Measurements from ENCODE around the gene PCSK6.

Gene PCSK6

DNA sequence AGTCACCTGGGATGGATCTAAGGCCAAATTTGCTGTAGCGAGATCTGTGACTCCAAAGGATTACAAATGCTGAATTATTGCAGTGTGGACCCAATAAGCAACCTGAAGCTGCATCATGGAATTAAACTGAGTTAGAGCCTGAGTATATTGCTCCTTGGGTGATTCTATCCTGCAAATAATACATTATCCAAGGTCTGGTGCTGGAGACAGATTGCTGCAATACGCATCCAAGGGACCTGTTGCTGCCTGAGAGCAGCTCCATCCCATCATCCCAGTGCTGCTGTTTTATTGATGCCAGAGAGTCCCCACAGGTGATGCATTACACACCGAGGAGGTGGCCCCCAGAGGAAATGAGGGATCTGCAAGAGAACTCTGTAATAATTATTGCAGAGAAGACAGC, 31.6 kb upstream of the PCSK6 start:
- no peaks in the 10 kb centered on the region for H4K20me1 ChIP-seq (ENCODE audit: insufficient read depth, low read length)
- H3K79me2 ChIP-seq (ENCODE audit: low read length): no peaks in the 10 kb centered on the region
- TF ChIP-seq EZH2 (optimal IDR thresholded peaks at IDR 0.05; ENCODE audit: low read depth, low read length) (no peak), EZH2phosphoT487 (IDR thresholded peaks at IDR 0.05; ENCODE audit: low read length) (no peak)
- TF ChIP-seq, protein P1, sequence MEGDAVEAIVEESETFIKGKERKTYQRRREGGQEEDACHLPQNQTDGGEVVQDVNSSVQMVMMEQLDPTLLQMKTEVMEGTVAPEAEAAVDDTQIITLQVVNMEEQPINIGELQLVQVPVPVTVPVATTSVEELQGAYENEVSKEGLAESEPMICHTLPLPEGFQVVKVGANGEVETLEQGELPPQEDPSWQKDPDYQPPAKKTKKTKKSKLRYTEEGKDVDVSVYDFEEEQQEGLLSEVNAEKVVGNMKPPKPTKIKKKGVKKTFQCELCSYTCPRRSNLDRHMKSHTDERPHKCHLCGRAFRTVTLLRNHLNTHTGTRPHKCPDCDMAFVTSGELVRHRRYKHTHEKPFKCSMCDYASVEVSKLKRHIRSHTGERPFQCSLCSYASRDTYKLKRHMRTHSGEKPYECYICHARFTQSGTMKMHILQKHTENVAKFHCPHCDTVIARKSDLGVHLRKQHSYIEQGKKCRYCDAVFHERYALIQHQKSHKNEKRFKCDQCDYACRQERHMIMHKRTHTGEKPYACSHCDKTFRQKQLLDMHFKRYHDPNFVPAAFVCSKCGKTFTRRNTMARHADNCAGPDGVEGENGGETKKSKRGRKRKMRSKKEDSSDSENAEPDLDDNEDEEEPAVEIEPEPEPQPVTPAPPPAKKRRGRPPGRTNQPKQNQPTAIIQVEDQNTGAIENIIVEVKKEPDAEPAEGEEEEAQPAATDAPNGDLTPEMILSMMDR (IDR thresholded peaks at IDR 0.05; ENCODE audit: low read length): no peak
- H3K4me2 ChIP-seq (ENCODE audit: low read depth, low read length): no peak overlapping the region
- no peaks in the 10 kb centered on the region for H3K9me3 ChIP-seq (replicated peaks; ENCODE audit: insufficient read depth, low read length)
- no peaks in the 10 kb centered on the region for H3K4me1 ChIP-seq (ENCODE audit: low read length)
- no peak overlapping the region for H3K9ac ChIP-seq (ENCODE audit: low read length)
- H3K4me3 ChIP-seq (ENCODE audit: low read length): no peak overlapping the region
- DNase-seq: no peak
- H3K9me2 ChIP-seq (replicated peaks; ENCODE audit: insufficient read depth, low read length): no peaks in the 10 kb centered on the region
- H3K27me3 ChIP-seq (replicated peaks; ENCODE audit: insufficient read depth, low read length): no peaks in the 10 kb centered on the region
- H3K36me3 ChIP-seq (replicated peaks; ENCODE audit: insufficient read depth, low read length): no peaks in the 10 kb centered on the region
- H3F3A ChIP-seq (ENCODE audit: insufficient read depth, low read length): no peaks in the 10 kb centered on the region
- H3K27ac ChIP-seq (ENCODE audit: low read length): no peak overlapping the region
- H2AFZ ChIP-seq (ENCODE audit: low read length): no peak overlapping the region

DNA sequence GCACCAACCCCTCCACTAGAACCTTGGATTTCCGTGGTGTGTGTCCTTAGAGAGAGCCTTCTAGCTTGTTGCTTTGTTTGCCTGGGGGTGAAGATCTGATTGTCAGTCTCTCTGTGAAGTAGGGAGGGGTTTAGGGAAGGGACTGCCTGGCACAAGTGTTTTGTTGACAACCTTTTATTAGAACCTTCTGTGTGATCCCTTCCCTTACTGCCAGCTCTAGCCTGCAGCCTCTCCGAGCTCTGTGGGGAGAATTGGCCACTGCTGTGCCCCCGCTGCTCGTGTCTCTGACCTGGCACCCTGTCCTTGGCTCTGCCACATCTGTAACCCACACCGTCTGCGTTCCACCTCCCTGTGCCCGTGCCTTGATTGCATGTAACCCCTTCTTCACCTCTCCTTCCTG, 30.9 kb upstream of the PCSK6 start:
- Histone ChIP-seq H3F3A (ENCODE audit: insufficient read depth, low read length) (no peaks in the 10 kb centered on the region), H2AFZ (ENCODE audit: low read length) (no peak overlapping the region), H3K4me3 (ENCODE audit: low read length) (no peak overlapping the region), H3K9me2 (replicated peaks; ENCODE audit: insufficient read depth, low read length) (no peaks in the 10 kb centered on the region), H3K36me3 (replicated peaks; ENCODE audit: insufficient read depth, low read length) (no peaks in the 10 kb centered on the region), H3K27ac (ENCODE audit: low read length) (no peak overlapping the region), H3K4me1 (ENCODE audit: low read length) (no peaks in the 10 kb centered on the region), H3K9me3 (replicated peaks; ENCODE audit: insufficient read depth, low read length) (no peaks in the 10 kb centered on the region), H3K27me3 (replicated peaks; ENCODE audit: insufficient read depth, low read length) (no peaks in the 10 kb centered on the region), H4K20me1 (ENCODE audit: insufficient read depth, low read length) (no peaks in the 10 kb centered on the region), H3K4me2 (ENCODE audit: low read depth, low read length) (no peak overlapping the region), H3K79me2 (ENCODE audit: low read length) (no peaks in the 10 kb centered on the region), H3K9ac (ENCODE audit: low read length) (no peak overlapping the region)
- no peak for DNase-seq
- no peak for TF ChIP-seq EZH2phosphoT487 (IDR thresholded peaks at IDR 0.05; ENCODE audit: low read length)
- TF ChIP-seq, protein P1 (IDR thresholded peaks at IDR 0.05; ENCODE audit: low read length): no peak
- TF ChIP-seq EZH2 (optimal IDR thresholded peaks at IDR 0.05; ENCODE audit: low read depth, low read length): no peak

DNA sequence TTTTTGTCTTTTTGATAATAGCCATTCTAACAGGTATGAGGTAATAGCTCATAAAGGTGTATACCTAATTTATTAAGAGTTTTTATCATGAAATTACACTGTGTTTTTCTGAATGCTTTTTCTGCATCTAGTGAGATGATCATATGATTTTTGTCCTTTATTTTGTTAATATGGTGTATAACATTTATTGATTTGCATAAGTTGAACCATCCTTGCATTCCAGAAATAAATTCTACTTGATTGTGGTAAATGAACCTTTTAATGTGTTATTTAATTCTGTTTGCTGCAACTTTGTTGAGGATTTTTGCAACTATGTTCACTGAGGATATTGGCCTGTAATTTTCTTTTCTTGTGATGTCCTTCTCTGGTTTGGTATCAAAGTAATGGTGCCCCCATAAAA, 28.0 kb upstream of the PCSK6 start:
- Histone ChIP-seq H3K4me1 (ENCODE audit: low read length) (no peaks in the 10 kb centered on the region), H3K9me3 (replicated peaks; ENCODE audit: insufficient read depth, low read length) (no peaks in the 10 kb centered on the region), H4K20me1 (ENCODE audit: insufficient read depth, low read length) (no peaks in the 10 kb centered on the region), H3K4me3 (ENCODE audit: low read length) (no peak overlapping the region), H3K27ac (ENCODE audit: low read length) (no peak overlapping the region), H3K9me2 (replicated peaks; ENCODE audit: insufficient read depth, low read length) (no peaks in the 10 kb centered on the region), H3K4me2 (ENCODE audit: low read depth, low read length) (no peak overlapping the region), H3K9ac (ENCODE audit: low read length) (no peak overlapping the region), H2AFZ (ENCODE audit: low read length) (no peak overlapping the region), H3F3A (ENCODE audit: insufficient read depth, low read length) (no peaks in the 10 kb centered on the region), H3K36me3 (replicated peaks; ENCODE audit: insufficient read depth, low read length) (no peaks in the 10 kb centered on the region), H3K79me2 (ENCODE audit: low read length) (no peaks in the 10 kb centered on the region), H3K27me3 (replicated peaks; ENCODE audit: insufficient read depth, low read length) (no peaks in the 10 kb centered on the region)
- TF ChIP-seq, protein P1 (IDR thresholded peaks at IDR 0.05; ENCODE audit: low read length): no peak
- no peak for TF ChIP-seq EZH2 (optimal IDR thresholded peaks at IDR 0.05; ENCODE audit: low read depth, low read length)
- no peak for TF ChIP-seq EZH2phosphoT487 (IDR thresholded peaks at IDR 0.05; ENCODE audit: low read length)
- DNase-seq: no peak

Data from MM.1S (cell line).